Caco-2 (cell line): Measurements from ENCODE around the gene TEDC2. TPM values are rescaled to one million over a fixed set of nuclear protein-coding genes. Genes with fewer than 3 reads are reported as not detected.
"Not testable (repeated sequence)": the region's sequence is repeated elsewhere in the genome, so short reads cannot be mapped to it uniquely, and the experiment has no call there.

Source experiments
- BruUV-seq: library from RNA; stranded (reverse); fragments of 400-500 nt; replicated peaks from 2 replicates; lab custom pipeline; 2021; lab: Mats Ljungman, UMichigan
- CTCF ChIA-PET: fragments of 300-600 bp; sonication (Branson Sonifier 250); formaldehyde crosslinking; loops from one replicate; lab custom pipeline; 2022; ENCODE audit warnings: antibody characterized with exemption; lab: Charles Lee
- POLR2A ChIA-PET: fragments of 300-600 bp; sonication (Branson Sonifier 250); formaldehyde crosslinking; loops from one replicate; lab custom pipeline; 2022; ENCODE audit warnings: antibody characterized with exemption; lab: Charles Lee
- DNase-seq, 2 experiments: peaks; one replicate each; pipeline versions ENCODE4 v3.0.0 to v3.0.0-alpha.2; 2020 to 2022
- H3K27me3 ChIP-seq: replicated peaks from 2 replicates; pipeline ENCODE4 v1.6.0; 2011; ENCODE audit warnings: low read length; ENCODE audit not compliant: control insufficient read depth, insufficient read depth
- H3K36me3 ChIP-seq: 2 replicates; pipeline ENCODE4 v1.5.1; 2011; ENCODE audit warnings: low read length; ENCODE audit not compliant: control insufficient read depth, insufficient read depth
- H3K4me1 ChIP-seq: fragments of 250-450 bp; sonication (Bioruptor Pico); 2 replicates; pipeline ENCODE4 v1.5.1; 2020; ENCODE audit warnings: mild to moderate bottlenecking
- H3K4me3 ChIP-seq: 2 replicates; pipeline ENCODE4 v1.5.1; 2011; ENCODE audit warnings: low read depth, mild to moderate bottlenecking, control low read depth, low read length
- H3K9me3 ChIP-seq: fragments of 250-450 bp; sonication (Bioruptor Pico); 2 replicates; pipeline ENCODE4 v1.5.1; 2020; ENCODE audit warnings: mild to moderate bottlenecking, moderate library complexity
- H3K27ac Mint-ChIP-seq: one replicate; pipeline ENCODE4 v1.8.0; 2022; ENCODE audit warnings: mixed read lengths; ENCODE audit not compliant: unreplicated experiment
- H3K27me3 Mint-ChIP-seq: one replicate; pipeline ENCODE4 v1.8.0; 2022; ENCODE audit warnings: mixed read lengths; ENCODE audit not compliant: insufficient read depth, unreplicated experiment
- H3K36me3 Mint-ChIP-seq: one replicate; pipeline ENCODE4 v1.8.0; 2022; ENCODE audit warnings: mild to moderate bottlenecking, mixed read lengths; ENCODE audit not compliant: insufficient read depth, unreplicated experiment
- H3K4me1 Mint-ChIP-seq: one replicate; pipeline ENCODE4 v1.8.0; 2022; ENCODE audit warnings: low read depth, mixed read lengths; ENCODE audit not compliant: unreplicated experiment
- H3K4me3 Mint-ChIP-seq: one replicate; pipeline ENCODE4 v1.8.0; 2022; ENCODE audit warnings: mild to moderate bottlenecking, moderate library complexity, mixed read lengths; ENCODE audit not compliant: unreplicated experiment
- H3K9me3 Mint-ChIP-seq: one replicate; pipeline ENCODE4 v1.8.0; 2022; ENCODE audit warnings: mixed read lengths; ENCODE audit not compliant: unreplicated experiment
- CTCF ChIP-seq, 2 experiments: fragments of 200-600 bp in 1 of 2; IDR thresholded peaks; 1 replicate in 1 of 2; 2 replicates in 1 of 2; pipeline versions ENCODE4 v1.5.1 to v1.8.0; 2011 to 2022; ENCODE audit warnings: antibody characterized with exemption in 1 of 2, control low read depth in 1 of 2, inconsistent platforms in 1 of 2, low read depth in 1 of 2, low read length in 1 of 2, mild to moderate bottlenecking in 1 of 2, moderate library complexity in 1 of 2; ENCODE audit not compliant: insufficient read depth in 1 of 2, severe bottlenecking in 1 of 2, unreplicated experiment in 1 of 2
- intact Hi-C: fragments of 100-400 bp; cut with micrococcal nuclease; formaldehyde crosslinking; loops from one replicate; pipeline ENCODE4 v1.10.0; 2022; ENCODE audit not compliant: unreplicated experiment
- total RNA-seq: library from RNA; stranded (reverse); gene quantifications from 2 replicates; pipeline ENCODE4 v1.2.3, GENCODE V29; 2022

TEDC2 gene
- total RNA-seq, 1 experiment from 2014 or later = 29.0 TPM

- peaks cover 16% of the 10 kb centered on the region for H3K36me3 Mint-ChIP-seq
- no peak for DNase-seq
- ChIA-PET CTCF (interaction anchor here (0.6 kb wide), 2 partner anchors 24 to 46 kb away, joined by 3 to 4 read pairs; no protein-coding TSS in a partner anchor), POLR2A (interaction anchor here (0.5 to 0.6 kb wide), 2 partner anchors 36 to 38 kb away, joined by 3 to 4 read pairs; no protein-coding TSS in a partner anchor)
- TF ChIP-seq CTCF (IDR thresholded peaks at IDR 0.05; ENCODE audit: insufficient read depth in 1 of 2, low read depth in 1 of 2, low read length in 1 of 2, severe bottlenecking in 1 of 2, unreplicated experiment in 1 of 2) = no peak
- Histone ChIP-seq H3K9me3 (no peaks in the 10 kb centered on the region), H3K4me3 (no peak overlapping the region), H3K27me3 (no peaks in the 10 kb centered on the region), H3K4me1 (peaks cover 14% of the 10 kb centered on the region), H3K36me3 (no peaks in the 10 kb centered on the region)
- H3K9me3 Mint-ChIP-seq = no peaks in the 10 kb centered on the region
- intact Hi-C loops = no loop called here
- no peak overlapping the region for H3K4me3 Mint-ChIP-seq
- no peak overlapping the region for H3K27ac Mint-ChIP-seq
- no TSS peak for BruUV-seq
- H3K4me1 Mint-ChIP-seq = peaks cover 5% of the 10 kb centered on the region
- H3K27me3 Mint-ChIP-seq = no peaks in the 10 kb centered on the region
Measured at GRCh38 chr16:2477327-2477726, 17.4 kb downstream of the TEDC2 start.

GRCh38 chr16:2478279-2478678 is 18.4 kb downstream of the TEDC2 start:
- DNase-seq = no peak
- Histone ChIP-seq H3K27me3 (no peaks in the 10 kb centered on the region), H3K36me3 (no peaks in the 10 kb centered on the region), H3K9me3 (no peaks in the 10 kb centered on the region), H3K4me1 (peaks cover 6% of the 10 kb centered on the region; the same call in 1 of the 2 replicates), H3K4me3 (no peak overlapping the region)
- no peaks in the 10 kb centered on the region for H3K9me3 Mint-ChIP-seq
- BruUV-seq = no TSS peak
- peaks cover 16% of the 10 kb centered on the region for H3K36me3 Mint-ChIP-seq
- H3K4me1 Mint-ChIP-seq = peaks cover 1% of the 10 kb centered on the region
- CTCF ChIA-PET = no interaction called here
- TF ChIP-seq CTCF (IDR thresholded peaks at IDR 0.05; ENCODE audit: insufficient read depth in 1 of 2, low read depth in 1 of 2, low read length in 1 of 2, severe bottlenecking in 1 of 2, unreplicated experiment in 1 of 2) = no peak
- no peaks in the 10 kb centered on the region for H3K27me3 Mint-ChIP-seq
- intact Hi-C loops = no loop called here
- H3K27ac Mint-ChIP-seq = no peak overlapping the region
- H3K4me3 Mint-ChIP-seq = no peak overlapping the region
- POLR2A ChIA-PET = no interaction called here

GRCh38 chr16:2479996-2480395 is 20.1 kb downstream of the TEDC2 start:
- peaks cover 14% of the 10 kb centered on the region for H3K4me1 Mint-ChIP-seq
- H3K27me3 ChIP-seq, H3K4me3 ChIP-seq, CTCF ChIA-PET, H3K4me1 ChIP-seq, intact Hi-C loops, H3K4me3 Mint-ChIP-seq, BruUV-seq, DNase-seq, H3K9me3 ChIP-seq, H3K9me3 Mint-ChIP-seq, H3K27me3 Mint-ChIP-seq, H3K27ac Mint-ChIP-seq, POLR2A ChIA-PET, H3K36me3 ChIP-seq: not testable (repeated sequence)
- peaks cover 22% of the 10 kb centered on the region for H3K36me3 Mint-ChIP-seq

GRCh38 chr16:2480948-2481347 is 21.0 kb downstream of the TEDC2 start:
- no peak overlapping the region for H3K27ac Mint-ChIP-seq
- H3K9me3 Mint-ChIP-seq = no peaks in the 10 kb centered on the region
- POLR2A ChIA-PET = no interaction called here
- H3K9me3 ChIP-seq = no peaks in the 10 kb centered on the region
- no peaks in the 10 kb centered on the region for H3K27me3 Mint-ChIP-seq
- peaks cover 16% of the 10 kb centered on the region for H3K36me3 Mint-ChIP-seq
- CTCF ChIA-PET = no interaction called here
- TF ChIP-seq CTCF (IDR thresholded peaks at IDR 0.05; ENCODE audit: insufficient read depth in 1 of 2, low read depth in 1 of 2, low read length in 1 of 2, severe bottlenecking in 1 of 2, unreplicated experiment in 1 of 2) = no peak
- intact Hi-C loops = no loop called here
- no TSS peak for BruUV-seq
- peaks cover 17% of the 10 kb centered on the region for H3K4me1 Mint-ChIP-seq
- H3K4me3 Mint-ChIP-seq = no peak overlapping the region
- H3K4me3 ChIP-seq = no peak overlapping the region
- no peaks in the 10 kb centered on the region for H3K36me3 ChIP-seq
- H3K4me1 ChIP-seq = no peaks in the 10 kb centered on the region
- no peaks in the 10 kb centered on the region for H3K27me3 ChIP-seq
- no peak for DNase-seq
